GM21367 (cell line): ENCODE data around the gene ACTRT3.

Experiments
- ATAC-seq: cut with Tn5 transposase; IDR thresholded peaks from one replicate; pipeline ENCODE4 v1.9.1; 2021; ENCODE audit not compliant: unreplicated experiment

The ACTRT3 gene

GRCh38 chr3:169769287-169770181 is at the start of gene ACTRT3:
ACTRT3 (minus strand) TSS chr3:169769561; CDS start chr3:169769520, 41 bp downstream.
- ATAC-seq = peak; percentile 27

DNA sequence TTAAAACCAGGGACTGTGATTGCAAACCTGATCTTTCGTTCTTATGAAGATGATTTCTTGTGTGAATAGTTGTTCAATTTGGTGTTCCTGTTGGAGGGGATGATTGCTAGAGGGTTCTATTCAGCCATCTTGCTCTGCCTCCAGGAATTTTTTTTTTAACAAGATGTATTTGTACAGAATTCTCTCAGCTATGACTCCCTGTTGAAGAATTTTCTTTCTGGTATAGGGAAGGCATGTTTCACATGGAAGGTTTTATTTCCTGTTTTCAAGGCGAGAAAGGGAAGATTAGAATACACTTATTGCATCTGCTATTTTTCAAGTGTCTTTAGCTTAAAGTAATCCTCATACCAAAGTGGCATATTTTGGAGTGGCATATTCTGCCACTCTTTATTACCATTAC is 49.0 kb upstream of the ACTRT3 start:
- no peak for ATAC-seq

DNA sequence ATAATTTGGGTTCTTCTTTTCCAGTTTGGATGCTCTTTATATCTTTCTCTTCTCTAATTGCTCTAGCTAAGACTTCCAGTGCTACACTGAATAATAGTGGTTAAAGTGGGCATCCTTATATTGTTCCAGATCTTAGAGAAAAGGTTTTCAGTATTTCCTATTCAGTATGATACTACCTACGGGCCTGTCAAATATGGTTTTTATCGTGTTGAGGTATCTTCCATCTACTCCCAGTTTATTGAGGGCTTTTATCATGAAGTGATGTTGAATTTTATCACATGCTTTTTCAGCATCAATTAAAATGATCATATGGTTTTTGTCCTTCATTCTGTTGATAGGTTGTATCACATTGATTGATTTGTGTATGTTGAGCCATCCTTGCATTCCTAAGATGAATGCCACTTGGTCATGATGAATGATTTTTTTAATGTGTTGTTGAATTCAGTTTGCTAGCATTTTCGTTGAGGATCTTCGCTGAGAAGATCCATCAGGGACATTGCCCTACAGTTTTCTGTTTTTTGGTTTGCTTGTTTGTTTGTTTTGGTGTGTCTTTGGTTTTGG is 46.3 kb upstream of the ACTRT3 start:
- no peak for ATAC-seq

DNA sequence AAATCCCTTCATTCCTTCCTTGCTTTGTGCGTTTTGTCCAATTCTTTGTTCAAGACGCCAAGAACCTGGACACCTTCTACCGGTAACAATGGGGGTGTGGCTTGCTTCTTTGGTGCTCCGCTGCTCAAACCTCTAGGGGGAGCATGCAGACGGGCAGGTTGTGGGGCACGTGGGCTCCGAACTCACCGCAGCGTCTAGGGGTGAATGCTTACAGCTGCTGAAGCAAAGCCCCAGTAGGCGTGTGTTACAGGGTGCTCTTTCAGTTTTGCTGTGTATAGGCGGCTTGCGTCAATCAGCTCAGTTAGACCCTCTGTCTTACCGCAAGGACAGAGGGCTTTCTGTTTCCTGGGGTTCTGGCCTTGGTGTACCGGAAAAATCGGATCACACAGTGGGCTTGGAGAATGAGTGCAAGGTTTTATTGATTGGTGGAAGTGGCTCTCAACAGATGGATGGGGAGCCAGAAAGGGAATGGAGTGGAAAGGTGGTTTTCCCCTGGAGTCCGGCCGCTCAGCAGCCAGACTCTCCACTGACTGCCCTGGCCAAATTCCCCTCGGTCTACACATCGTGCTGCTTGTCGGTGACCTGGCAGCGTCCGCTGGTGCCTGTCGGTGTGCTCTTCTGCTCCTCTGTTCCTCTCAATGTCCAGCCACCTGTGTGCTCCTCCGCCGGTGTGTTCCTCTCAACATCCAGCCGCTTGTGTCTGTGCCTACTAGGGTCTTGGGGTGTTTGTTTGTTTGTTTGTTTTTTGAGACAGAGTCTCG is 44.6 kb upstream of the ACTRT3 start:
- ATAC-seq = peak; percentile 88

DNA sequence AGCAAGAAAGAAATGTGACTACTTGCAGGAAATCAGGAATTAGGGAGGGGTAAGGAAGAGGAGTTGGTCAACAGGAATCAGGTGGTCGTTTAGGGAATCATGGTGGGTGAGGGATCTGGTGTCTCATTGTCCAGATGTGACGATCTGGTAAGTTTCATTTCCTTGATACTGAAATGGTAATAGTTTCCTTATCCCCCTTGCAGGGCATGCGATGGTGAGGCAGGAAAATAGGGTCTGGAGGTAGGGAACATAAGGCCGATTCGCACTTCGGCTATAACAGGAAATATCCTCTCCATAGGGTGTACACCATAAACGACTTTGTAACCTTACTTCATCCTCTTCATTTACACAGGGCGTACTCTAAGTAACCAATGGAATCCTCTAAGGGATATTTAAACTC is 43.9 kb upstream of the ACTRT3 start:
- ATAC-seq = no peak

GRCh38 chr3:169812332-169813235 is 43.2 kb upstream of the ACTRT3 start, which contains the start of the genes LRRC34 and LRRIQ4:
LRRC34 (minus strand) TSS chr3:169812904; CDS start chr3:169812548, 356 bp downstream.
LRRIQ4 (plus strand) TSS chr3:169812870; CDS start chr3:169821922, 9,052 bp downstream.
- peak; percentile 60 for ATAC-seq

DNA sequence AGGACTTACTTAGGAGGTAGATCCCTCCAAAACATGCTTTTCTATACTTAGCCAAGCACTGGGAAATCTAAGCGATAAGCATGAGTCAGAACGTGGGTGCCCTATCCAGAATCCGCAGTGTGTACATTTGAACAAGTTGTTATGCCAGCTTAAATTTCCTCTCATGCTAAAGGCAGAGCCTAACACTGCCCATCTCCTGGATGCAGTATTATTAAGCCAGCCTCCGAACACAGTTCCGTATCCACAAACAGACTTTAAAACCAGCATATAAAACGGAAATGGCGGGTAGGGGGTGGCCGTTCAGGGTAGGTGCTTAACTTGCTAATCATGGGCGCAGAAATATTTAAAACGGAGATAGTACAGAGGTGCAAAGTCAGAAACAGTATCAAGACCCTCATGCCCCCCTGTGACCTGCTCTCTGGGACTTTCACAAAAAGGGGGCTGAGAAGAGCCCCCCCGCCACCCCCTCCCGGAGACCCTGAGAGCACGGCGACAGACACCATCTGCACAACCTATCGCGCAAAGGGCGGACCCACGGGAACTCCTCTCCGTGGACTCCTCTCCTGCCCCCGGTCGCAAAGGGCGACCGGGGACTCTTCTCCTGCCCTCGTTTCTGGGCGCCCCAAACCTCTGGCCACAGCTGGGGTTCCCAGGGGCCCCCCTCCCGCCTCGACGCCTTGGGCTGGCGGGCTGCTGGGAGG is 42.4 kb upstream of the ACTRT3 start:
- peak; percentile 10 for ATAC-seq

DNA sequence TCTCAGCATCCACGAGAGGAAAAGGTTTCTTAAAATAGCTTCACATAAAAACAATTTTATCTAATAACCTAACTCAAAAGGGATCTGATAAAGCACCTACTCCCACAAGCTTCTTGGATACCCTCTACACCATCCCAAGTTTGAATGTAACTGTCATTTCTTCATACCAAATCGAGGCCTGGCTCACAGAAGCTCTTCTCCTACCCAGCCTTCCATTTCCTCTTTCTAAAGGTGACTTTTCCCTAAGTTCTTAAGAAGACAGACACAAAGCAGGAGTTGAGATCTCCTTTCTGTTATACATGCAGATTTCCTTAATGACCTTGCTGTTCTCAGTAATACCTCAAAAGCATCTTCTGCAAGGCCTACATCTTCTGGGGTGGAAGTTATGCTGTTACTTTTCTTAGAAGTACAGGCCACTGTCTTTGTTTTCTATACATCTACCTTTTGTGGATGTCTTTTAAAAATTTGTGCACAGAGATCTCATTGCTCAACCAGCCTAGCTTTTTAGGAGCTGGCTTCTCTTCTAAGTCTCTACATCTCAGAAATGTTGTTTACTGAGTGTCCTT is 40.0 kb upstream of the ACTRT3 start:
- no peak for ATAC-seq

GRCh38 chr3:169804681-169805080 is 35.3 kb upstream of the ACTRT3 start:
- ATAC-seq = no peak

DNA sequence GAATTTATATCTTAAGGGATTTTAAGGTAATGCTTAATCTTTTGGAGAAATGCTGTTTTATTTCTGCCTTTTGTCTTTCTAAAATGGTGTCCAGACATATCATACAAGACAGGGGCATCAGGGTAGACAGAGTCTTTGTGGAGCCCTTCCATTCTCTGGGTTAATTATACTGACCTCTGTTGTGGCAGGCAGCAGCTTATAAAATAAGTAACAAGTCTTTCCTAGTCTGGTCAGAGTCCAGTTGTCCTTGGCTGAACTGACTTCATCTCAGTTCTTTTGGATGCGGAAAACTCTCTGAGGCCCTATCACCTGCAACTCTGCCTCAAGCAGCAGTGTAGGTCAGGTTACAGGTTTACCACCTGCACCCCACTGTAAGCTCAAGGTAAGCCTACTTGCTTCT is 23.0 kb upstream of the ACTRT3 start:
- no peak for ATAC-seq

GRCh38 chr3:169790687-169791429 is 21.5 kb upstream of the ACTRT3 start:
- no peak for ATAC-seq

GRCh38 chr3:169790219-169790618 is 20.9 kb upstream of the ACTRT3 start:
- no peak for ATAC-seq

- no peak for ATAC-seq
Observed at GRCh38 chr3:169787791-169788190, 18.4 kb upstream of the ACTRT3 start.

DNA sequence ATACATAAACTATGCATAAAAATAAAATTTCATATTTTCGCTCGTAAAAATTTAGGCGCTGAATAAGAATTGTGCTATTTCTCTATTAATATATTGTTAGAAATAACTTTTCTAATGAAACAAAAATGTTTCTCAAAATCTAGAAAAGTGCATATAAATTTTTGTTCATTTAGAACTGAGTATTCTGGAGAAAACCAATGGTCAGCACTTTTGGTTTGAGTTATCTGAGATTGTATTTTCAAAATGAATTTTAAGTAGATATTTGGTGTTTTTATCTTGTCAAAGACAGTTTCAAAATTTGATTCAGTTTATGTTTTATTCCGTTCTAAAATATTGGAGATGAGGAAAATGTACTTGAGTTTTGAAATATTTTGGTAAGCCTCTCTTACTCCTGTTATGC is 17.8 kb upstream of the ACTRT3 start:
- ATAC-seq = no peak

GRCh38 chr3:169781209-169781855 is 12.0 kb upstream of the ACTRT3 start:
- ATAC-seq = no peak

DNA sequence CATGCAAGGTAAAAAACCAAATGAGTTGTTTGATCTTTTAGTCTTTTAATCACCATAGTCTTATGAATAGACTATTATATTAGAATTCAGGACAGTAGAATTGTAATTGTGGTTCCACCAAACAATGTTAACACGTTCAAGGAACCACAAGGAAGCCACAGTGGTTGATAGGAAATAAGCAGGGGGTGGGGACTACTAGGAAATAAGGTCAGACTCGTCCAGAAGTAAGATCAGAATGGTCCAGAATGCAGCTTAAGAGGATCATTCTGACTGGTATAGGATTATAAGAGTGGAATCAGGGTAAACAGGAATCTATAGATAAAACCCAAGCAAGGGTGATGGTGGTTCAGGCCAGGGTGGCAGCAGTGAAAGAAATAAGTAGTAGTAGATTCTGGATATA is 11.4 kb upstream of the ACTRT3 start:
- ATAC-seq = no peak

DNA sequence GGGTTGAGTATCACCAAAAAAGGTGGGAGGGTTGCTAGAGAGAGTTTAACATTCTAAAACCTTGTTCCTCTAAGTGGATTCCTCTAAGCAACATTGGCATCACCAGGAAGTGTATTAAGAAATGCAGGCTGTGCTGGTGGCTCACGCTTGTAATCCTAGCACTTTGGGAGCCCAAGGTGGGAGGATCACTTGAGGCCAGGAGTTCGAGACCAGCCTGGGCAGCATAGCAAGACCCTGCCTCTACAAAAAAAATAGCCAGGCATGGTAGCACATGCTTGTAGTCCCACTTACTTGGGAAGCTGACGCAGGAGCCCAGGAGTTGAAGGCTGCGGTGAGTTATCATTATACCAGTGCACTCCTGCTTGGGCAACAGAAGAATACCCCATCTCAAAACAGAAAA is 8.5 kb upstream of the ACTRT3 start:
- no peak for ATAC-seq

DNA sequence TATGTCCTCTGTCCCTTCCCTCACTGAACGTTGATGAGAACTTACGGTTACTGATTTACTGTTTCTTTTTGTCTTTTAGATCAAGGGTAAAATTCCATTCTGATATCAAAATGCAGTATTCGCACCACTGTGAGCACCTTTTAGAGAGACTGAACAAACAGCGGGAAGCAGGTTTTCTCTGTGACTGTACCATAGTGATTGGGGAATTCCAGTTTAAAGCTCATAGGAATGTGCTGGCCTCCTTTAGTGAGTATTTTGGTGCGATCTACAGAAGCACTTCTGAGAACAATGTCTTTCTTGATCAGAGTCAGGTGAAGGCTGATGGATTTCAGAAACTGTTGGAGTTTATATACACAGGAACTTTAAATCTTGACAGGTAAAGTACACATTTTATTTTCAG is 4.8 kb upstream of the ACTRT3 start:
- ATAC-seq = no peak
